ENCODE data around the gene HEBP1.
"Not testable (repeated sequence)": the region's sequence is repeated elsewhere in the genome, so short reads cannot be mapped to it uniquely, and the experiment has no call there.

Gene HEBP1

GRCh38 chr12:13036881-13037280 lies 36.8 kb upstream of the HEBP1 start:
- H3K9ac ChIP-seq (ENCODE audit: low read depth, low read length) = no peak overlapping the region
- no peaks in the 10 kb centered on the region for H3K36me3 ChIP-seq (ENCODE audit: insufficient read depth, low read depth, low read length)
- no peak overlapping the region for H3K4me3 ChIP-seq (ENCODE audit: low read length)
- H3K4me1 ChIP-seq (ENCODE audit: insufficient read depth, low read length) = no peaks in the 10 kb centered on the region; the same call in 1 of the 2 replicates
- no peaks in the 10 kb centered on the region for H3K9me3 ChIP-seq (ENCODE audit: insufficient read depth, low read depth, low read length)
- no peak overlapping the region for H3K27ac ChIP-seq (ENCODE audit: low read length)
- H3K27me3 ChIP-seq (ENCODE audit: insufficient read depth, low read length) = no peaks in the 10 kb centered on the region

GRCh38 chr12:13035335-13035734 lies 35.3 kb upstream of the HEBP1 start:
- not testable (repeated sequence) for H3K9me3 ChIP-seq (ENCODE audit: insufficient read depth, low read depth, low read length); H3K9ac ChIP-seq (ENCODE audit: low read depth, low read length); H3K27me3 ChIP-seq (ENCODE audit: insufficient read depth, low read length); H3K36me3 ChIP-seq (ENCODE audit: insufficient read depth, low read depth, low read length); H3K4me3 ChIP-seq (ENCODE audit: low read length); H3K27ac ChIP-seq (ENCODE audit: low read length); H3K4me1 ChIP-seq (ENCODE audit: insufficient read depth, low read length)

- H3K27ac ChIP-seq (ENCODE audit: low read length) = no peak overlapping the region
Measured at GRCh38 chr12:13033476-13033875, 33.4 kb upstream of the HEBP1 start.

GRCh38 chr12:13032164-13032563 lies 32.1 kb upstream of the HEBP1 start:
- no peaks in the 10 kb centered on the region for H3K9me3 ChIP-seq (ENCODE audit: insufficient read depth, low read depth, low read length)
- no peaks in the 10 kb centered on the region for H3K36me3 ChIP-seq (ENCODE audit: insufficient read depth, low read depth, low read length)
- no peak overlapping the region for H3K27ac ChIP-seq (ENCODE audit: low read length)
- H3K4me3 ChIP-seq (ENCODE audit: low read length) = no peak overlapping the region
- H3K9ac ChIP-seq (ENCODE audit: low read depth, low read length) = no peak overlapping the region
- H3K4me1 ChIP-seq (ENCODE audit: insufficient read depth, low read length) = peaks cover 22% of the 10 kb centered on the region; the same call in 1 of the 2 replicates
- no peaks in the 10 kb centered on the region; the same call in 1 of the 2 replicates for H3K27me3 ChIP-seq (ENCODE audit: insufficient read depth, low read length)

More at GRCh38 chr12:13033476-13033875, 33.4 kb upstream of the HEBP1 start:
- H3K9ac ChIP-seq (ENCODE audit: low read depth, low read length) = no peak overlapping the region
- no peaks in the 10 kb centered on the region for H3K9me3 ChIP-seq (ENCODE audit: insufficient read depth, low read depth, low read length)
- H3K36me3 ChIP-seq (ENCODE audit: insufficient read depth, low read depth, low read length) = no peaks in the 10 kb centered on the region
- no peaks in the 10 kb centered on the region; the same call in 1 of the 2 replicates for H3K27me3 ChIP-seq (ENCODE audit: insufficient read depth, low read length)
- H3K4me3 ChIP-seq (ENCODE audit: low read length) = no peak overlapping the region
- H3K4me1 ChIP-seq (ENCODE audit: insufficient read depth, low read length) = peaks cover 17% of the 10 kb centered on the region; the same call in 1 of the 2 replicates

GRCh38 chr12:13030541-13031291 lies 30.7 kb upstream of the HEBP1 start:
- Histone ChIP-seq H3K9ac (ENCODE audit: low read depth, low read length) (no peak overlapping the region), H3K4me3 (ENCODE audit: low read length) (no peak overlapping the region), H3K36me3 (ENCODE audit: insufficient read depth, low read depth, low read length) (no peaks in the 10 kb centered on the region), H3K27ac (ENCODE audit: low read length) (no peak overlapping the region), H3K4me1 (ENCODE audit: insufficient read depth, low read length) (peaks cover 22% of the 10 kb centered on the region; the same call in 1 of the 2 replicates), H3K9me3 (ENCODE audit: insufficient read depth, low read depth, low read length) (no peaks in the 10 kb centered on the region), H3K27me3 (ENCODE audit: insufficient read depth, low read length) (no peaks in the 10 kb centered on the region; the same call in 1 of the 2 replicates)

- Histone ChIP-seq H3K27me3 (ENCODE audit: insufficient read depth, low read length) (no peaks in the 10 kb centered on the region; the same call in 1 of the 2 replicates), H3K27ac (ENCODE audit: low read length) (peak overlapping the region; percentile 15), H3K36me3 (ENCODE audit: insufficient read depth, low read depth, low read length) (no peaks in the 10 kb centered on the region), H3K4me1 (ENCODE audit: insufficient read depth, low read length) (peaks cover 22% of the 10 kb centered on the region; the same call in 1 of the 2 replicates), H3K9me3 (ENCODE audit: insufficient read depth, low read depth, low read length) (no peaks in the 10 kb centered on the region), H3K4me3 (ENCODE audit: low read length) (peak overlapping the region; percentile 16; the same call in 1 of the 2 replicates), H3K9ac (ENCODE audit: low read depth, low read length) (no peak overlapping the region)
Measured at GRCh38 chr12:13028825-13029570, 28.9 kb upstream of the HEBP1 start.

- no peaks in the 10 kb centered on the region for H3K9me3 ChIP-seq (ENCODE audit: insufficient read depth, low read depth, low read length)
- no peaks in the 10 kb centered on the region for H3K36me3 ChIP-seq (ENCODE audit: insufficient read depth, low read depth, low read length)
- no peak overlapping the region for H3K9ac ChIP-seq (ENCODE audit: low read depth, low read length)
- H3K27ac ChIP-seq (ENCODE audit: low read length) = no peak overlapping the region
- H3K4me1 ChIP-seq (ENCODE audit: insufficient read depth, low read length) = peaks cover 22% of the 10 kb centered on the region; the same call in 1 of the 2 replicates
- no peaks in the 10 kb centered on the region; the same call in 1 of the 2 replicates for H3K27me3 ChIP-seq (ENCODE audit: insufficient read depth, low read length)
- H3K4me3 ChIP-seq (ENCODE audit: low read length) = no peak overlapping the region
Measured at GRCh38 chr12:13027508-13027907, 27.4 kb upstream of the HEBP1 start.

GRCh38 chr12:13027032-13027431 lies 27.0 kb upstream of the HEBP1 start:
- peaks cover 22% of the 10 kb centered on the region; the same call in 1 of the 2 replicates for H3K4me1 ChIP-seq (ENCODE audit: insufficient read depth, low read length)
- H3K27me3 ChIP-seq (ENCODE audit: insufficient read depth, low read length) = no peaks in the 10 kb centered on the region; the same call in 1 of the 2 replicates
- H3K4me3 ChIP-seq (ENCODE audit: low read length) = no peak overlapping the region
- no peaks in the 10 kb centered on the region for H3K36me3 ChIP-seq (ENCODE audit: insufficient read depth, low read depth, low read length)
- H3K27ac ChIP-seq (ENCODE audit: low read length) = no peak overlapping the region
- H3K9me3 ChIP-seq (ENCODE audit: insufficient read depth, low read depth, low read length) = no peaks in the 10 kb centered on the region
- no peak overlapping the region for H3K9ac ChIP-seq (ENCODE audit: low read depth, low read length)

GRCh38 chr12:13026286-13026685 lies 26.2 kb upstream of the HEBP1 start:
- H3K36me3 ChIP-seq (ENCODE audit: insufficient read depth, low read depth, low read length) = no peaks in the 10 kb centered on the region
- no peak overlapping the region for H3K4me3 ChIP-seq (ENCODE audit: low read length)
- no peaks in the 10 kb centered on the region; the same call in 1 of the 2 replicates for H3K27me3 ChIP-seq (ENCODE audit: insufficient read depth, low read length)
- no peaks in the 10 kb centered on the region for H3K9me3 ChIP-seq (ENCODE audit: insufficient read depth, low read depth, low read length)
- H3K9ac ChIP-seq (ENCODE audit: low read depth, low read length) = no peak overlapping the region
- no peak overlapping the region for H3K27ac ChIP-seq (ENCODE audit: low read length)
- peaks cover 22% of the 10 kb centered on the region; the same call in 1 of the 2 replicates for H3K4me1 ChIP-seq (ENCODE audit: insufficient read depth, low read length)

- H3K9me3 ChIP-seq (ENCODE audit: insufficient read depth, low read depth, low read length) = no peaks in the 10 kb centered on the region
- no peak overlapping the region for H3K27ac ChIP-seq (ENCODE audit: low read length)
- no peak overlapping the region for H3K4me3 ChIP-seq (ENCODE audit: low read length)
- peaks cover 8% of the 10 kb centered on the region; the same call in 1 of the 2 replicates for H3K4me1 ChIP-seq (ENCODE audit: insufficient read depth, low read length)
- no peaks in the 10 kb centered on the region for H3K27me3 ChIP-seq (ENCODE audit: insufficient read depth, low read length)
- no peak overlapping the region for H3K9ac ChIP-seq (ENCODE audit: low read depth, low read length)
- H3K36me3 ChIP-seq (ENCODE audit: insufficient read depth, low read depth, low read length) = no peaks in the 10 kb centered on the region
Measured at GRCh38 chr12:13024531-13024916, 24.5 kb upstream of the HEBP1 start.

- no peak overlapping the region for H3K4me3 ChIP-seq (ENCODE audit: low read length)
- peaks cover 6% of the 10 kb centered on the region; the same call in 1 of the 2 replicates for H3K4me1 ChIP-seq (ENCODE audit: insufficient read depth, low read length)
- H3K27ac ChIP-seq (ENCODE audit: low read length) = no peak overlapping the region
Measured at GRCh38 chr12:13023811-13024530, 23.9 kb upstream of the HEBP1 start.

More at GRCh38 chr12:13023811-13024530, 23.9 kb upstream of the HEBP1 start:
- no peak overlapping the region for H3K9ac ChIP-seq (ENCODE audit: low read depth, low read length)
- no peaks in the 10 kb centered on the region for H3K9me3 ChIP-seq (ENCODE audit: insufficient read depth, low read depth, low read length)
- H3K36me3 ChIP-seq (ENCODE audit: insufficient read depth, low read depth, low read length) = no peaks in the 10 kb centered on the region
- no peaks in the 10 kb centered on the region for H3K27me3 ChIP-seq (ENCODE audit: insufficient read depth, low read length)
